AG09319 (cell line): ENCODE data around the gene CDKL5.

Experiments used
- DNase-seq: peaks from one replicate; pipeline ENCODE4 v3.0.0-alpha.2; 2010; ENCODE audit warnings: low read depth; ENCODE audit errors: extremely low read depth
- CTCF ChIP-seq: IDR thresholded peaks from 2 replicates; pipeline ENCODE4 v1.5.1; 2011; ENCODE audit warnings: low read depth, mild to moderate bottlenecking, inconsistent platforms, low read length, moderate library complexity

The CDKL5 gene

GRCh38 chrX:18674417-18674787 lies 249.0 kb downstream of the CDKL5 start:
- no peak for DNase-seq

GRCh38 chrX:18674788-18675735 lies 249.7 kb downstream of the CDKL5 start:
- TF ChIP-seq CTCF: no peak
- DNase-seq: peak; percentile 35

More at GRCh38 chrX:18674417-18674787, 249.0 kb downstream of the CDKL5 start:
- TF ChIP-seq CTCF: no peak

DNA sequence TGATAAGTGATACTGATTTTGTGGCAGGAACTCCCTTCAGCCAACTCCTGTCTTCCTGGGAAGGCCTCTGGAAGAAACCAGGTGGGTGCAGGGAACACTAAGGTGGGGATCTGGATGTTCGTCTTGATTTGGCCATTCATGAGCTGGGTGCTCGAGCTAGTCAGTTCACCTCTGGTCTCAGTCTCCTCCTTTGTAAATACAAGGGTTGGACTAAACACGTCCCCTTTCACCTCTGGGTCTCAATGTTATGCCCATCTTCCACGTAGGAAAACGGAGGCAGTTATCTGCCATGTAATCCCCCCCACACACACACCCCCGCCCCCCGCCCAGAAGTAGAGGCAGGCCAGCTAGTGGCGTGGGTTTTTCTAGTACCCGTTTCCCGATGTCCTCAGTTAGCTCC lies 250.6 kb downstream of the CDKL5 start:
- TF ChIP-seq CTCF: no peak
- no peak for DNase-seq

GRCh38 chrX:18676470-18676869 lies 251.1 kb downstream of the CDKL5 start:
- peak; percentile 4; the same call in 1 of the 2 replicates for TF ChIP-seq CTCF
- DNase-seq: no peak

- DNase-seq: no peak
- no peak for TF ChIP-seq CTCF
These were observed 251.9 kb downstream of the CDKL5 start for GRCh38 chrX:18677161-18677869.

DNA sequence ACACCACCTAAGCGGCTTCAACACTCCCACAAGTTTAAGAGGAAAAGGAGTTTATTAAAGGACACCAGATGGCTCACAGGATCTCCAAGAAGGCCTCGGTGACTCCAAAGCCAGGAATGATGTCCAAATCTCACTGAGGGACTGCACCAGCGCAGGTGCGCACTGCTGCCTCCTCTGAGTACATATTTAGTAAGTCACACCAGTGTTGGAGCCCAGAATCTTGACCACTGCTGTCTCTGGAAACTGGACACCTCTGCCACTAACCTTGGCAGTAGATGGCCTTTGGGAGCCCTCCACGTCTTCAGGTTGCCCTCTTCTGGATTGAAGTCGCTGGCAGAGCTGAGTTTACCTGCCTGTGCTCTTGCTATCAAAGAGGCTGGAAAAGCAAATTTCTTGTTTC lies 256.6 kb downstream of the CDKL5 start:
- DNase-seq: no peak

More for the DNA sequence above, 256.6 kb downstream of the CDKL5 start:
- TF ChIP-seq CTCF: no peak
